Suppressor macrophage (primary cell): Measurements from ENCODE around the gene FTCD.
"Not testable (repeated sequence)": the region's sequence is repeated elsewhere in the genome, so short reads cannot be mapped to it uniquely, and the experiment has no call there.

ENCODE experiments used
- DNase-seq, 4 experiments: peaks; one replicate each; pipeline ENCODE4 v3.0.0-alpha.2; 2020 to 2022

The FTCD gene

GRCh38 chr21:46152927-46153246, 2.5 kb downstream of the FTCD start:
- DNase-seq: no peak

- no peak for DNase-seq
These were observed 3.1 kb downstream of the FTCD start for GRCh38 chr21:46151989-46152926.

- DNase-seq: no peak
These were observed 4.0 kb downstream of the FTCD start for GRCh38 chr21:46151261-46151988.

- no peak for DNase-seq
These were observed 4.8 kb downstream of the FTCD start for GRCh38 chr21:46150491-46151121.

- DNase-seq: no peak
These were observed 5.3 kb downstream of the FTCD start for GRCh38 chr21:46150073-46150472.

GRCh38 chr21:46149205-46149901, 6.0 kb downstream of the FTCD start:
- DNase-seq: no peak

- no peak for DNase-seq
These were observed 7.3 kb downstream of the FTCD start for GRCh38 chr21:46148106-46148505.

- DNase-seq: peak; percentile 25 to 53 (median 30)
These were observed 8.0 kb downstream of the FTCD start for GRCh38 chr21:46147429-46147828.

GRCh38 chr21:46146856-46147255, 8.5 kb downstream of the FTCD start:
- no peak for DNase-seq

GRCh38 chr21:46145840-46146691, 9.3 kb downstream of the FTCD start:
- DNase-seq: no peak

- DNase-seq: no peak
These were observed 10.1 kb downstream of the FTCD start for GRCh38 chr21:46145159-46145839.

- DNase-seq: no peak
These were observed 10.8 kb downstream of the FTCD start for GRCh38 chr21:46144464-46145070.

GRCh38 chr21:46142582-46143473, 12.6 kb downstream of the FTCD start:
- DNase-seq: no peak

GRCh38 chr21:46141767-46142581, 13.4 kb downstream of the FTCD start:
- no peak for DNase-seq

GRCh38 chr21:46140352-46141003, 14.9 kb downstream of the FTCD start:
- DNase-seq: not testable (repeated sequence)

- no peak for DNase-seq
These were observed 15.7 kb downstream of the FTCD start for GRCh38 chr21:46139686-46140085.

- no peak for DNase-seq
These were observed 16.9 kb downstream of the FTCD start for GRCh38 chr21:46138383-46138970.

- DNase-seq: no peak
These were observed 17.5 kb downstream of the FTCD start for GRCh38 chr21:46137908-46138307.
